HepG2 (cell line): Measurements from ENCODE around the gene IQSEC1. TPM values are rescaled to one million over a fixed set of nuclear protein-coding genes. Genes with fewer than 3 reads are reported as not detected.
A peak's percentile ranks its signal among the peaks of the same experiment; 100 is the strongest.

Experiments
- CHCHD3 ChIP-seq: sonication (generic); formaldehyde crosslinking; IDR thresholded peaks from 2 replicates; pipeline ENCODE4 v1.8.0; 2022; ENCODE audit warnings: mild to moderate bottlenecking, missing genetic modification reagents, moderate library complexity
- CREM ChIP-seq, 2 experiments: sonication (generic) in 1 of 2; formaldehyde crosslinking in 1 of 2; IDR thresholded peaks; 2 replicates each; pipeline versions ENCODE4 v1.4.0 to v1.6.1; 2016 to 2020; ENCODE audit warnings: antibody characterized with exemption in 1 of 2, mild to moderate bottlenecking in 1 of 2, missing genetic modification reagents in 1 of 2
- ETV5 ChIP-seq: IDR thresholded peaks from 2 replicates; pipeline ENCODE4 v1.6.1; 2018; ENCODE audit warnings: missing biosample characterization, missing genetic modification reagents, inconsistent platforms, borderline replicate concordance
- FOSL1 ChIP-seq: sonication (generic); formaldehyde crosslinking; IDR thresholded peaks from 2 replicates; pipeline ENCODE4 v1.9.0; 2021; ENCODE audit warnings: missing genetic modification reagents, borderline replicate concordance
- HDAC2 ChIP-seq: sonication (generic); formaldehyde crosslinking; IDR thresholded peaks from 2 replicates; pipeline ENCODE4 v1.4.0; 2020; ENCODE audit warnings: missing genetic modification reagents
- HES4 ChIP-seq: sonication (generic); formaldehyde crosslinking; IDR thresholded peaks from 2 replicates; pipeline ENCODE4 v1.9.0; 2021; ENCODE audit warnings: mild to moderate bottlenecking, missing genetic modification reagents, borderline replicate concordance
- SAFB2 ChIP-seq: sonication (generic); formaldehyde crosslinking; IDR thresholded peaks from 2 replicates; pipeline ENCODE4 v1.5.1; 2020; ENCODE audit warnings: missing genetic modification reagents, low read depth, mild to moderate bottlenecking, borderline replicate concordance
- SP2 ChIP-seq: sonication (generic); formaldehyde crosslinking; IDR thresholded peaks from 2 replicates; pipeline ENCODE4 v1.5.1; 2020; ENCODE audit warnings: mild to moderate bottlenecking, missing genetic modification reagents
- ZFP82 ChIP-seq: sonication (generic); formaldehyde crosslinking; IDR thresholded peaks from 2 replicates; pipeline ENCODE4 v1.5.1; 2020; ENCODE audit warnings: mild to moderate bottlenecking, missing genetic modification reagents, borderline replicate concordance
- ZFP90 ChIP-seq: sonication (generic); formaldehyde crosslinking; IDR thresholded peaks from 2 replicates; pipeline ENCODE4 v1.8.0; 2022; ENCODE audit warnings: missing genetic modification reagents, mild to moderate bottlenecking, inconsistent platforms, borderline replicate concordance
- ZKSCAN5 ChIP-seq: sonication (generic); formaldehyde crosslinking; IDR thresholded peaks from 2 replicates; pipeline ENCODE4 v1.5.1; 2020; ENCODE audit warnings: mild to moderate bottlenecking, missing genetic modification reagents
- ZNF7 ChIP-seq: IDR thresholded peaks from 2 replicates; pipeline ENCODE4 v1.6.1; 2016; ENCODE audit warnings: missing biosample characterization, missing genetic modification reagents
- ZNF790 ChIP-seq: sonication (generic); formaldehyde crosslinking; IDR thresholded peaks from 2 replicates; pipeline ENCODE4 v1.8.0; 2022; ENCODE audit warnings: missing genetic modification reagents, mild to moderate bottlenecking, borderline replicate concordance
- ZNF83 ChIP-seq: sonication (generic); formaldehyde crosslinking; IDR thresholded peaks from 2 replicates; pipeline ENCODE4 v1.4.0; 2020; ENCODE audit warnings: missing genetic modification reagents, mild to moderate bottlenecking, borderline replicate concordance
- polyA plus RNA-seq, 8 experiments: library from polyadenylated mRNA; depleted of rRNA in 3 of 8; stranded (reverse) in 7 of 8; unstranded in 1 of 8; fragments of >200 nt; fragmentation: Illumina TruSeq in 4 of 8; extraction: Trizol in 4 of 8; gene quantifications; 2 replicates each; pipeline versions ENCODE4 v1.2.1 to v1.2.3, GENCODE V29; 2011 to 2016; ENCODE audit warnings: low read depth in 4 of 8, missing spikeins in 1 of 8, mixed read lengths in 1 of 8; ENCODE audit not compliant: insufficient read depth in 1 of 8
- total RNA-seq, 5 experiments: library from RNA; depleted of rRNA; stranded (reverse); fragments of >200 nt; fragmentation: Illumina TruSeq; extraction: Trizol; gene quantifications; 2 replicates each; pipeline ENCODE4 v1.2.3, GENCODE V29; 2016; ENCODE audit warnings: low read depth in 1 of 5
- TF ChIP-seq, protein P1 (sequence below): sonication (generic); formaldehyde crosslinking; IDR thresholded peaks from 2 replicates; pipeline ENCODE4 v1.5.0; 2020; ENCODE audit warnings: missing genetic modification reagents, mild to moderate bottlenecking, borderline replicate concordance
- TF ChIP-seq, protein P2 (sequence below): sonication (generic); formaldehyde crosslinking; conservative IDR thresholded peaks from 2 replicates; pipeline ENCODE4 v1.5.0; 2020; ENCODE audit warnings: missing genetic modification reagents
- TF ChIP-seq, protein P3 (sequence below): IDR thresholded peaks from 2 replicates; pipeline ENCODE4 v1.6.1; 2016; ENCODE audit warnings: low read depth, missing genetic modification reagents, missing compliant biosample characterization
- TF ChIP-seq, protein P4 (sequence below): fragments of 450-650 bp; IDR thresholded peaks from 2 replicates; pipeline ENCODE4 v1.6.1; 2017
- TF ChIP-seq, protein P5 (sequence below): sonication (generic); formaldehyde crosslinking; IDR thresholded peaks from 2 replicates; pipeline ENCODE4 v1.4.0; 2020; ENCODE audit warnings: missing genetic modification reagents, borderline replicate concordance

IQSEC1 gene
- total and polyA plus RNA-seq, 2 of the 13 experiments (the other 11 are each of a cell fraction or from before 2014, with no cell fraction given) = 17.4 to 20.2 TPM

DNA sequence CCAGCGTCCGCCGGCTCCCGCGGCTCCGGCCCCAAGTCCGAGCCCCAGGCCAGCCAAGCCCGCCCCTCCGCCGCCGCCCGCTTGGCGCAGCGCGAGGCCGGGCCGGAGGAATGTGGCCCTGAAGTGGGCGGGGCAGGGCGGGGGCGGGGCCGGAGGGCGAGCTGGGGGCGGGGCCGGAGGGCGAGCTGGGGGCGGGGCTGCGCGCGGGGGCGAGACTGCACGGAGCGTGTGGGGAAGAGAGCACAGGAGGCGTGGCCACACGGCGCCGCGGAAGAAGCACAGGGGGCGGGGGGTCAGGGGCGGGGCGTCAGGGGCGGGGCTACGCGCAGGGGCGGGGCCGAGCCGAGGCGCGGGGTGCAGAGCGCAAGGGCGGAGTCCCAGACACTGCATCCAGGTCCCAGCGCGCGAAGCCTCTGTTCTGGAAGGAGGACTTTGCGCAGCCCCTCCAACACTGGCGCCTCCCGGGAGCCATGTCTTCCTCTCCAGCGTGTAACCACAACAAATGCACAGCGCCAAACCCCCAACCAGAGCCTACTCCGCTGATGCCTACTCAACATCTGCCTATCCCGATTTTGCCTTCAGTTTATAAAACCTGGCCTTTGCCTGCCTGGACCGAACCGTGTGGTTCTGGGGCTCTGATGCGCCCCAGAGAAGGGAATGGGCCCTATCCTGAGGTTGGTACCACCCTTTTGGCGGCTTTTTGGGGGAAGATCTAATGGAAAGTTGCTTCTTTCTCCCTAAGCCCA lies 105.5 kb downstream of the IQSEC1 start (continued):
- TF ChIP-seq FOSL1 (CRISPR knock-in tag) (no peak), ZKSCAN5 (CRISPR knock-in tag) (no peak), SP2 (CRISPR knock-in tag) (no peak), ZNF790 (CRISPR knock-in tag) (no peak), CREM (IDR thresholded peaks at IDR 0.05) (no peak), CREM (CRISPR knock-in tag; IDR thresholded peaks at IDR 0.05) (no peak), SAFB2 (no peak; the same call in 1 of the 2 replicates), ZFP90 (CRISPR knock-in tag) (0 out of 2 replicates have a peak, but pooled peaks have one; percentile 31), ZFP82 (CRISPR knock-in tag) (no peak), ETV5 (CRISPR knock-in tag) (peak; percentile 39; the same call in 1 of the 2 replicates), HES4 (CRISPR knock-in tag) (no peak), CHCHD3 (CRISPR knock-in tag) (no peak), ZNF83 (CRISPR knock-in tag) (no peak), ZNF7 (CRISPR knock-in tag) (no peak), HDAC2 (0 out of 2 replicates have a peak, but pooled peaks have one; percentile 46)
- TF ChIP-seq, protein P1, sequence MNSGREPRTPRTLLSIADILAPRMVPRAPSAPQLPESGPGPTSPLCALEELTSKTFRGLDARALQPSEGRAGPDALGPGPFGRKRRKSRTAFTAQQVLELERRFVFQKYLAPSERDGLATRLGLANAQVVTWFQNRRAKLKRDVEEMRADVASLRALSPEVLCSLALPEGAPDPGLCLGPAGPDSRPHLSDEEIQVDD (CRISPR knock-in tag) = no peak
- TF ChIP-seq, protein P2, sequence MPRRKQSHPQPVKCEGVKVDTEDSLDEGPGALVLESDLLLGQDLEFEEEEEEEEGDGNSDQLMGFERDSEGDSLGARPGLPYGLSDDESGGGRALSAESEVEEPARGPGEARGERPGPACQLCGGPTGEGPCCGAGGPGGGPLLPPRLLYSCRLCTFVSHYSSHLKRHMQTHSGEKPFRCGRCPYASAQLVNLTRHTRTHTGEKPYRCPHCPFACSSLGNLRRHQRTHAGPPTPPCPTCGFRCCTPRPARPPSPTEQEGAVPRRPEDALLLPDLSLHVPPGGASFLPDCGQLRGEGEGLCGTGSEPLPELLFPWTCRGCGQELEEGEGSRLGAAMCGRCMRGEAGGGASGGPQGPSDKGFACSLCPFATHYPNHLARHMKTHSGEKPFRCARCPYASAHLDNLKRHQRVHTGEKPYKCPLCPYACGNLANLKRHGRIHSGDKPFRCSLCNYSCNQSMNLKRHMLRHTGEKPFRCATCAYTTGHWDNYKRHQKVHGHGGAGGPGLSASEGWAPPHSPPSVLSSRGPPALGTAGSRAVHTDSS = no peak
- TF ChIP-seq, protein P3, sequence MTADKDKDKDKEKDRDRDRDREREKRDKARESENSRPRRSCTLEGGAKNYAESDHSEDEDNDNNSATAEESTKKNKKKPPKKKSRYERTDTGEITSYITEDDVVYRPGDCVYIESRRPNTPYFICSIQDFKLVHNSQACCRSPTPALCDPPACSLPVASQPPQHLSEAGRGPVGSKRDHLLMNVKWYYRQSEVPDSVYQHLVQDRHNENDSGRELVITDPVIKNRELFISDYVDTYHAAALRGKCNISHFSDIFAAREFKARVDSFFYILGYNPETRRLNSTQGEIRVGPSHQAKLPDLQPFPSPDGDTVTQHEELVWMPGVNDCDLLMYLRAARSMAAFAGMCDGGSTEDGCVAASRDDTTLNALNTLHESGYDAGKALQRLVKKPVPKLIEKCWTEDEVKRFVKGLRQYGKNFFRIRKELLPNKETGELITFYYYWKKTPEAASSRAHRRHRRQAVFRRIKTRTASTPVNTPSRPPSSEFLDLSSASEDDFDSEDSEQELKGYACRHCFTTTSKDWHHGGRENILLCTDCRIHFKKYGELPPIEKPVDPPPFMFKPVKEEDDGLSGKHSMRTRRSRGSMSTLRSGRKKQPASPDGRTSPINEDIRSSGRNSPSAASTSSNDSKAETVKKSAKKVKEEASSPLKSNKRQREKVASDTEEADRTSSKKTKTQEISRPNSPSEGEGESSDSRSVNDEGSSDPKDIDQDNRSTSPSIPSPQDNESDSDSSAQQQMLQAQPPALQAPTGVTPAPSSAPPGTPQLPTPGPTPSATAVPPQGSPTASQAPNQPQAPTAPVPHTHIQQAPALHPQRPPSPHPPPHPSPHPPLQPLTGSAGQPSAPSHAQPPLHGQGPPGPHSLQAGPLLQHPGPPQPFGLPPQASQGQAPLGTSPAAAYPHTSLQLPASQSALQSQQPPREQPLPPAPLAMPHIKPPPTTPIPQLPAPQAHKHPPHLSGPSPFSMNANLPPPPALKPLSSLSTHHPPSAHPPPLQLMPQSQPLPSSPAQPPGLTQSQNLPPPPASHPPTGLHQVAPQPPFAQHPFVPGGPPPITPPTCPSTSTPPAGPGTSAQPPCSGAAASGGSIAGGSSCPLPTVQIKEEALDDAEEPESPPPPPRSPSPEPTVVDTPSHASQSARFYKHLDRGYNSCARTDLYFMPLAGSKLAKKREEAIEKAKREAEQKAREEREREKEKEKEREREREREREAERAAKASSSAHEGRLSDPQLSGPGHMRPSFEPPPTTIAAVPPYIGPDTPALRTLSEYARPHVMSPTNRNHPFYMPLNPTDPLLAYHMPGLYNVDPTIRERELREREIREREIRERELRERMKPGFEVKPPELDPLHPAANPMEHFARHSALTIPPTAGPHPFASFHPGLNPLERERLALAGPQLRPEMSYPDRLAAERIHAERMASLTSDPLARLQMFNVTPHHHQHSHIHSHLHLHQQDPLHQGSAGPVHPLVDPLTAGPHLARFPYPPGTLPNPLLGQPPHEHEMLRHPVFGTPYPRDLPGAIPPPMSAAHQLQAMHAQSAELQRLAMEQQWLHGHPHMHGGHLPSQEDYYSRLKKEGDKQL (CRISPR knock-in tag) = no peak
- TF ChIP-seq, protein P4, sequence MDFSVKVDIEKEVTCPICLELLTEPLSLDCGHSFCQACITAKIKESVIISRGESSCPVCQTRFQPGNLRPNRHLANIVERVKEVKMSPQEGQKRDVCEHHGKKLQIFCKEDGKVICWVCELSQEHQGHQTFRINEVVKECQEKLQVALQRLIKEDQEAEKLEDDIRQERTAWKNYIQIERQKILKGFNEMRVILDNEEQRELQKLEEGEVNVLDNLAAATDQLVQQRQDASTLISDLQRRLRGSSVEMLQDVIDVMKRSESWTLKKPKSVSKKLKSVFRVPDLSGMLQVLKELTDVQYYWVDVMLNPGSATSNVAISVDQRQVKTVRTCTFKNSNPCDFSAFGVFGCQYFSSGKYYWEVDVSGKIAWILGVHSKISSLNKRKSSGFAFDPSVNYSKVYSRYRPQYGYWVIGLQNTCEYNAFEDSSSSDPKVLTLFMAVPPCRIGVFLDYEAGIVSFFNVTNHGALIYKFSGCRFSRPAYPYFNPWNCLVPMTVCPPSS = no peak
- TF ChIP-seq, protein P5, sequence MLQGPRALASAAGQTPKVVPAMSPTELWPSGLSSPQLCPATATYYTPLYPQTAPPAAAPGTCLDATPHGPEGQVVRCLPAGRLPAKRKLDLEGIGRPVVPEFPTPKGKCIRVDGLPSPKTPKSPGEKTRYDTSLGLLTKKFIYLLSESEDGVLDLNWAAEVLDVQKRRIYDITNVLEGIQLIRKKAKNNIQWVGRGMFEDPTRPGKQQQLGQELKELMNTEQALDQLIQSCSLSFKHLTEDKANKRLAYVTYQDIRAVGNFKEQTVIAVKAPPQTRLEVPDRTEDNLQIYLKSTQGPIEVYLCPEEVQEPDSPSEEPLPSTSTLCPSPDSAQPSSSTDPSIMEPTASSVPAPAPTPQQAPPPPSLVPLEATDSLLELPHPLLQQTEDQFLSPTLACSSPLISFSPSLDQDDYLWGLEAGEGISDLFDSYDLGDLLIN (CRISPR knock-in tag) = no peak
